ENCODE measurements around the gene DDR1. TPM values are rescaled to one million over a fixed set of nuclear protein-coding genes. Genes with fewer than 3 reads are reported as not detected.
"Not testable (repeated sequence)": the region's sequence is repeated elsewhere in the genome, so short reads cannot be mapped to it uniquely, and the experiment has no call there.

The DDR1 gene
- total and polyA plus RNA-seq, 8 donors = 77.9 to 148 (median 90.0) TPM

GRCh38 chr6:30854285-30855040 is 29.9 kb upstream of the DDR1 start:
- no peak for TF ChIP-seq CTCF (IDR thresholded peaks at IDR 0.05)
- Histone ChIP-seq H3K36me3 (no peaks in the 10 kb centered on the region), H3K27ac (peak overlapping the region in 1 of 2 donors; percentile 57), H3K27me3 (no peaks in the 10 kb centered on the region), H3K4me1 (no peaks in the 10 kb centered on the region), H3K4me3 (no peak overlapping the region), H3K9me3 (peaks cover 0 to 18% of the 10 kb centered on the region in 2 donors)
- DNase-seq (no peak), ATAC-seq (no peak)
- intact Hi-C loops (cut with DNase I) = no loop called here

GRCh38 chr6:30855429-30856075 is 28.8 kb upstream of the DDR1 start:
- no peak for ATAC-seq

GRCh38 chr6:30857112-30857511 is 27.2 kb upstream of the DDR1 start:
- Histone ChIP-seq H3K27me3 (no peaks in the 10 kb centered on the region), H3K27ac (no peak overlapping the region), H3K36me3 (no peaks in the 10 kb centered on the region), H3K4me1 (no peaks in the 10 kb centered on the region), H3K9me3 (peaks cover 0 to 8% of the 10 kb centered on the region in 2 donors), H3K4me3 (no peak overlapping the region)
- no peak for TF ChIP-seq CTCF (IDR thresholded peaks at IDR 0.05)
- no peak for ATAC-seq
- no peak for DNase-seq
- intact Hi-C loops (cut with DNase I) = no loop called here

More at GRCh38 chr6:30855429-30856075, 28.8 kb upstream of the DDR1 start:
- H3K27ac ChIP-seq = no peak overlapping the region
- H3K36me3 ChIP-seq = no peaks in the 10 kb centered on the region
- DNase-seq = no peak
- peaks cover 0 to 21% of the 10 kb centered on the region in 2 donors for H3K9me3 ChIP-seq
- no peak for TF ChIP-seq CTCF (IDR thresholded peaks at IDR 0.05)
- intact Hi-C loops (cut with DNase I) = no loop called here
- no peaks in the 10 kb centered on the region for H3K4me1 ChIP-seq
- no peaks in the 10 kb centered on the region for H3K27me3 ChIP-seq
- H3K4me3 ChIP-seq = no peak overlapping the region

GRCh38 chr6:30857549-30857948 is 26.8 kb upstream of the DDR1 start:
- intact Hi-C loops (cut with DNase I) = no loop called here
- DNase-seq = peak in 1 of 4 donors; percentile 33
- no peaks in the 10 kb centered on the region for H3K36me3 ChIP-seq
- no peak overlapping the region for H3K27ac ChIP-seq
- ATAC-seq = no peak
- H3K9me3 ChIP-seq = peaks cover 0 to 8% of the 10 kb centered on the region in 2 donors
- no peak for TF ChIP-seq CTCF (IDR thresholded peaks at IDR 0.05)
- no peak overlapping the region for H3K4me3 ChIP-seq
- H3K4me1 ChIP-seq = no peaks in the 10 kb centered on the region
- H3K27me3 ChIP-seq = no peaks in the 10 kb centered on the region

- intact Hi-C loops (cut with DNase I); H3K27ac ChIP-seq; DNase-seq; H3K36me3 ChIP-seq; H3K4me3 ChIP-seq; H3K27me3 ChIP-seq; H3K4me1 ChIP-seq; H3K9me3 ChIP-seq; ATAC-seq: not testable (repeated sequence)
Measured at GRCh38 chr6:30859726-30860125, 24.6 kb upstream of the DDR1 start.

All from left lung (tissue), 10 donors.